Tibial artery (tissue), 4 donors: Measurements from ENCODE around the gene NEDD8.

Source experiments
- DNase-seq, 2 donors: peaks; one replicate each; pipeline ENCODE4 v3.0.0-alpha.2; 2019
- H3K27ac ChIP-seq, 2 donors: fragments of 200-600 bp; sonication (generic) in 1 of 2; 1 replicate in 1 of 2; 2 replicates in 1 of 2; pipeline ENCODE4 v1.5.1; 2018 to 2019; ENCODE audit warnings: mild to moderate bottlenecking in 1 of 2
- H3K27me3 ChIP-seq, 2 donors: fragments of 200-600 bp; sonication (generic) in 1 of 2; one replicate each; pipeline versions ENCODE4 v1.5.1 to v1.6.0; 2016 to 2019
- H3K36me3 ChIP-seq, 3 donors: fragments of 200-600 bp; sonication (generic) in 2 of 3; one replicate each; pipeline ENCODE4 v1.5.1; 2016 to 2019; ENCODE audit warnings: mild to moderate bottlenecking in 2 of 3
- H3K4me1 ChIP-seq, 4 donors: fragments of 200-600 bp; sonication (generic) in 2 of 4; 1 replicate in 3 of 4; 2 replicates in 1 of 4; pipeline ENCODE4 v1.5.1; 2016 to 2019
- H3K4me3 ChIP-seq, 2 donors: fragments of 200-600 bp; sonication (generic) in 1 of 2; 1 replicate in 1 of 2; 2 replicates in 1 of 2; pipeline ENCODE4 v1.5.1; 2018 to 2019; ENCODE audit warnings: mild to moderate bottlenecking in 2 of 2
- H3K9me3 ChIP-seq, 3 donors: fragments of 200-600 bp; sonication (generic) in 1 of 3; one replicate each; pipeline ENCODE4 v1.5.1; 2016 to 2019
- CTCF ChIP-seq, 2 experiments: fragments of 200-600 bp in 1 of 2; fragments of 450-650 bp in 1 of 2; IDR thresholded peaks; one replicate each; pipeline ENCODE4 v1.5.1; 2017 to 2019; ENCODE audit warnings: antibody characterized with exemption in 2 of 2, mild to moderate bottlenecking in 1 of 2, moderate library complexity in 1 of 2
- intact Hi-C: fragments of 100-400 bp; cut with DNase I; formaldehyde crosslinking; loops from one replicate; pipeline ENCODE4 v1.15.0; 2023; ENCODE audit warnings: low total_unique reads

The NEDD8 gene

GRCh38 chr14:24241829-24242443 lies 9.8 kb upstream of the NEDD8 start:
- DNase-seq = peak; percentile 73 to 90
- intact Hi-C loops = loop anchor here (5.0 to 10.0 kb wide), 3 partner anchors 55 to 193 kb away; partner anchors contain the start of genes DHRS1 and NOP9
- Histone ChIP-seq H3K27me3 (no peaks in the 10 kb centered on the region), H3K4me3 (peak overlapping the region; percentile 68 to 90), H3K36me3 (peaks cover 33 to 43% (median 42%) of the 10 kb centered on the region in 3 donors), H3K27ac (peak overlapping the region; percentile 92 to 93), H3K9me3 (no peaks in the 10 kb centered on the region), H3K4me1 (peaks cover 0 to 45% (median 33%) of the 10 kb centered on the region in 4 donors)
- TF ChIP-seq CTCF (IDR thresholded peaks at IDR 0.05) = peak; percentile 54 to 66

- H3K36me3 ChIP-seq = peaks cover 45 to 59% (median 57%) of the 10 kb centered on the region in 3 donors
- peak overlapping the region in 1 of 2 donors; percentile 90 for H3K4me3 ChIP-seq
These were observed 8.1 kb upstream of the NEDD8 start for GRCh38 chr14:24240110-24240918.

GRCh38 chr14:24238527-24239037 lies 6.4 kb upstream of the NEDD8 start:
- Histone ChIP-seq H3K36me3 (peaks cover 45 to 61% (median 57%) of the 10 kb centered on the region in 3 donors), H3K27me3 (no peaks in the 10 kb centered on the region), H3K9me3 (no peaks in the 10 kb centered on the region), H3K4me3 (no peak overlapping the region), H3K4me1 (peaks cover 0 to 59% (median 41%) of the 10 kb centered on the region in 4 donors), H3K27ac (no peak overlapping the region)
- no peak for TF ChIP-seq CTCF (IDR thresholded peaks at IDR 0.05)
- DNase-seq = peak in 1 of 2 donors; percentile 19
- intact Hi-C loops = no loop called here

More at GRCh38 chr14:24240110-24240918, 8.1 kb upstream of the NEDD8 start:
- peaks cover 0 to 45% (median 33%) of the 10 kb centered on the region in 4 donors for H3K4me1 ChIP-seq
- peak in 1 of 2 donors; percentile 56 for DNase-seq
- intact Hi-C loops = loop anchor here (5.0 to 10.0 kb wide), 3 partner anchors 57 to 194 kb away; partner anchors contain the start of genes DHRS1 and NOP9
- no peak for TF ChIP-seq CTCF (IDR thresholded peaks at IDR 0.05)
- peak overlapping the region; percentile 92 to 93 for H3K27ac ChIP-seq
- H3K27me3 ChIP-seq = no peaks in the 10 kb centered on the region
- H3K9me3 ChIP-seq = no peaks in the 10 kb centered on the region

- TF ChIP-seq CTCF (IDR thresholded peaks at IDR 0.05) = no peak
- intact Hi-C loops = no loop called here
- Histone ChIP-seq H3K4me3 (no peak overlapping the region), H3K27me3 (no peaks in the 10 kb centered on the region), H3K4me1 (peaks cover 0 to 59% (median 42%) of the 10 kb centered on the region in 4 donors), H3K27ac (no peak overlapping the region), H3K9me3 (no peaks in the 10 kb centered on the region), H3K36me3 (peaks cover 45 to 61% (median 57%) of the 10 kb centered on the region in 3 donors)
- DNase-seq = peak in 1 of 2 donors; percentile 35
These were observed 6.0 kb upstream of the NEDD8 start for GRCh38 chr14:24238123-24238522.

GRCh38 chr14:24237463-24237955 lies 5.3 kb upstream of the NEDD8 start:
- Histone ChIP-seq H3K36me3 (peaks cover 45 to 61% (median 57%) of the 10 kb centered on the region in 3 donors), H3K27me3 (no peaks in the 10 kb centered on the region), H3K9me3 (no peaks in the 10 kb centered on the region), H3K27ac (no peak overlapping the region), H3K4me3 (no peak overlapping the region), H3K4me1 (peaks cover 0 to 59% (median 41%) of the 10 kb centered on the region in 4 donors)
- TF ChIP-seq CTCF (IDR thresholded peaks at IDR 0.05) = no peak
- peak in 1 of 2 donors; percentile 20 for DNase-seq
- intact Hi-C loops = no loop called here
